ENCODE data around the gene PIP5KL1.

The PIP5KL1 gene

DNA sequence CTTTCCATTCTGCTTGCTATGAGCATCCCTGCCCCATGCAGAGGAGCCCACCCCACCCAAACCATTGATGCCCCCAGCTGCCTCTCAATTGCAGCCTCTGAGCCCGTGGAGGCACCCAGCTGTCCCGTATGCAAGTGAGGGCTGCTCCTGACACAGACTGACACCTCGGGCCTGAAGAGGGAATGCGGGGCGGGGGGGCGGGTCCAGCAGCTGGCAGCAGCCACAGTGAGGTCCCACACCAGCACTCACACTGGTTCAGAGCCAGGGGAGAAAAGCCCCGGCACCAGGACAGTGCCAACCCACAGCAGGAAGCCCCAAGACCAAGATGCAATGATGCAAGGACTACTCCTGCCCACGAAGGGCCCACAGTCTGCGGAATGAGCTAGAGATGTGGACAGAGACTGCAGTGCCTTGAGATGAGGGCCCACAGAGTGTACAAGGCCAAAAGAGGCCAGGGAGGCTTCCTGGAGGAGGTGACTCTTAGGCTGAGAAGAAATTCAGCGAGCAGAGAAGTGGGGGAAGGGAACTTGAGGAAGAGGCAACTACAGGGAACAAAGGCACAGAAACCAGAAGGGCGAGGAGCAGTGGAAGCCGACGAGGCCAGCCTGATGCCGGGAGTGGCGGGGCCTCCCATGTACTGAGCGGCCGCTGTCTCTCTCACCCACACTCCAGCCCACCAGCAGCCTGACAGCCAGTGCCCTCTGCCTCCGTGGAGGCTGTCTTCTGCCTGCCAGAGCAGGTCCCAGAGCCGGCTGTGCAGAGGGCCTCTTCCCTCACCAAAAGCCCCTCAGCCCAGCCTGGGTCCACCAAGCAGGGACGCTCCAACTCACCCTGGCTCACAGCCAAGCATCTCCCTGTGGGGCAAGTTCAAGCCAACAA, 41.0 kb upstream of the PIP5KL1 start:
- TF ChIP-seq, protein P1, sequence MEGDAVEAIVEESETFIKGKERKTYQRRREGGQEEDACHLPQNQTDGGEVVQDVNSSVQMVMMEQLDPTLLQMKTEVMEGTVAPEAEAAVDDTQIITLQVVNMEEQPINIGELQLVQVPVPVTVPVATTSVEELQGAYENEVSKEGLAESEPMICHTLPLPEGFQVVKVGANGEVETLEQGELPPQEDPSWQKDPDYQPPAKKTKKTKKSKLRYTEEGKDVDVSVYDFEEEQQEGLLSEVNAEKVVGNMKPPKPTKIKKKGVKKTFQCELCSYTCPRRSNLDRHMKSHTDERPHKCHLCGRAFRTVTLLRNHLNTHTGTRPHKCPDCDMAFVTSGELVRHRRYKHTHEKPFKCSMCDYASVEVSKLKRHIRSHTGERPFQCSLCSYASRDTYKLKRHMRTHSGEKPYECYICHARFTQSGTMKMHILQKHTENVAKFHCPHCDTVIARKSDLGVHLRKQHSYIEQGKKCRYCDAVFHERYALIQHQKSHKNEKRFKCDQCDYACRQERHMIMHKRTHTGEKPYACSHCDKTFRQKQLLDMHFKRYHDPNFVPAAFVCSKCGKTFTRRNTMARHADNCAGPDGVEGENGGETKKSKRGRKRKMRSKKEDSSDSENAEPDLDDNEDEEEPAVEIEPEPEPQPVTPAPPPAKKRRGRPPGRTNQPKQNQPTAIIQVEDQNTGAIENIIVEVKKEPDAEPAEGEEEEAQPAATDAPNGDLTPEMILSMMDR (IDR thresholded peaks at IDR 0.05; ENCODE audit: extremely low read depth, missing control alignments): no peak
- no peak for DNase-seq (ENCODE audit: low spot score)

DNA sequence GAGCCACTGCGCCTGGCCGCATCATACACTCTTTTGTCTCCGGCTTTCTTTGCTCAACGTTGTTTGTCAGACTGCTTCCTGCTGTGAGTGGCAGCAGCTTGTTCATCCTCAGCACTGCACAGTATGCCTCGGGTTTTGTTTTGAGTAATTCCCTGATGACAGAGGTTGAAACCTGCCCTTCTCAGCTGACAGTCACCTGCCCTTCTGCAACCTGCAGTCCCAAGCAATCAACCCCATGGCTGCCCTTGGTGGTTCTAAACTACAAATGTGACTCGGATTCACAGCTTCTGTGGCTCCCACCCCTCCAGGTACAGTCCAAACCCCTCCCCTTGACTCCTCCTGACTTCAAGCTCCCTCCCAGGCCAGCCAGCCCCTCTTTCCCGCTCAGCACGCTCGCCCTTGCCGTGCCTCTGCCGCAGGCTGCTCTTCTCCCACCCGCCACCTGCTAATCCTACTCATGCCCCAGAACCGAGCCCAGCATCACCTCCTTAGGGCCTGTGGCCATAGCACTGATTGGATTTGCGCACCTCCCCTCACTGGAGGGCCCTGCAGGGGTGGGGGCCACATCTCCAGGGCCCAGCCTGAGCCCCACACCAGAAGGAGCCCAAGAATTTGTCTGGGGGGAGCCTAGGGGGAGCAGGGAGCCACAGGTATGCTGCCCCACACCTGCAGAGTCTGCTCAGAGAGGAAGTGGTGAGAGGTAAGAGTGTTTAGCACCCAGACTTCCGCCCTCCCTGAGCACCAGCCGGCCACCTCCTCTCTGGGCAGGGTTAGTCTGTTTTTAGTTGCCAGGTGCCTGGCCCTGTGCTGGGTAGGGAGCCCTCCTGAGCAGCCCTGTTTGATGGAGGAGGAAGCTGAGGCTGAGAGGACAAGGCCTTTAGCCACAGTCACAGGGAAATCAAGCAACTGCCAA, 40.1 kb upstream of the PIP5KL1 start:
- TF ChIP-seq, protein P1 (IDR thresholded peaks at IDR 0.05; ENCODE audit: extremely low read depth, missing control alignments): no peak
- peak; percentile 92 for DNase-seq (ENCODE audit: low spot score)

DNA sequence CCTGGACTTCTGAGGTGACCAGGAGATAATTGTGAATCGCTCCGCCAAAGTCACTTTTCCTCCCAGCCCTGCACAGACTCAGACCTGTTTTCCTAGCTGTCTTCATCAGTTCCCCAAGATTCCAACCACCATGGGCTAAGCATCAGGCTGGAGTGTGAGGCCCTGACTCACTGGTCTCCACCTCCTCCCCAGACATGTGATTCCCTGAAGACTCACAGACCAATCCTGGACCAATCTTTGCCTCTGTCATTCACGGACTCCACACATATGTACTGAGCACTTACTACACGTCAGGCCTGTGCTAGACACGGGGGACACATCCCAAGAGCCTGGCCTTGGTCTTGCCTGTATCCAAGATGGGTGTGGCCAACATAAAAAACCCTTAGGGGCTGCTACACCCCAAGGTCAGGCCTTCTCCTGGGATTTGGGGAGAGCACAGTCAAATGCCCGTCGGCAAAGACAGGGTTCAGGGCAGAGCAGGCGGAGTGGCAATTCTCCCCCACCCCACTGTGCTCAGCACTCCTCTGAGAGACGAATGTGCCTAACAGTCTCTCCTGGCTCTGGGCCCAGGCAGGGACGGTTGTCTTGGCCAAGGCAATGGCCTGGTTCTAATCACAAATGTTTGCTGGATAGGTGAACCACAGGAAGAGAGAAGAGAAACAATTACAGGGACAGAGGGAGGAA, 38.3 kb upstream of the PIP5KL1 start:
- no peak for DNase-seq (ENCODE audit: low spot score)
- TF ChIP-seq, protein P1 (IDR thresholded peaks at IDR 0.05; ENCODE audit: extremely low read depth, missing control alignments): no peak

DNA sequence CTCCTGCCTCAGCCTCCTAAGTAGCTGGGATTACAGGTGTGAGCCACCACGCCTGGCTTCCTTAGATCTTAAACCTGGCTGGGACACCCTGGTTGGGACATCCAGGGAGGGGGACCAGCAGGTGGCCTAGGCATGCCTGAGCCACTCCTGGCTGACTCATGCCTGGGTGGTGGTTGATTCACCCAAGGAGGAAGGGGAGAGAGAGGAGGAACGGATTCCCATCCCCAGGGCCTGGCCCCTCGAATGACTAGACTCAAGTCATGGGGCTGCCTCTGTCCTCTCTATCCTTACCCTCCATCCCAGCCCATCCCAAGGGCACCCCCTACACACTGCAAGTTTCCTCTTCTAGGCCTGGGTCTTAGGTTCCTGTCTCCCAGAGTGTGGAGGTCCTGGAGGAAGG, 37.5 kb upstream of the PIP5KL1 start:
- TF ChIP-seq, protein P1 (IDR thresholded peaks at IDR 0.05; ENCODE audit: extremely low read depth, missing control alignments): no peak
- no peak for DNase-seq (ENCODE audit: low spot score)

DNA sequence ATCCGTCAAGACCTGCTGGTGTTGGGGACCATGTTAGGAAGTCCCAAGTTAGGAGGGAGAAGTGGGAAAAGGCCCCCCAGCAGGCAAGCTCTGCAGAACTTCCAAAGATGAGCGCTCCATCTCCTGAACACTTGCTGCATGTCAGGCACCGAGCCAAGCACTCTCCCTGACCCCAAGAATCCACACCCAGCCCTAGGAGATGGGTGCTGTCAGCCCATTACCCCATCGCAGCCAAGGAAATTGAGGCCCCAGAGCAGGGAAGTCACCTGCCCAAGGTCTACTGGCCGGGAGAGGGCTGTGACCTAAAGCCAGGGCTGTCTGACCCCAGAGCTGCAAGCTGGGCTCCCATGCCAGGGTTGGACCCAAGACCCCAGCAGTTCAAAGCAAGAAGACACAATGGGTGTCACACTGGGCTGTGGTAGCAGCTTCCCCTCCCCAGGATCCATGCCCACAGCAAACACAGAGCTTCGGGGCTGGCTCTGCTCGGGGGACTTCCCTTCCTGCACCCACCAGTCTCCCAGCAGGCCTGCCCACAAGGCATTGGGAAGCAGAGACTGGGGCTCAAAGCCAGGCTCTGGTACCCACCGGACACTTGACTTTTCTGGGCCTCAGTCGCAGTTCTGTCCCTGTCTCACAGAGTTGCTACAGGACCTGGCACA, 36.7 kb upstream of the PIP5KL1 start:
- DNase-seq (ENCODE audit: low spot score): no peak
- TF ChIP-seq, protein P1 (IDR thresholded peaks at IDR 0.05; ENCODE audit: extremely low read depth, missing control alignments): no peak

DNA sequence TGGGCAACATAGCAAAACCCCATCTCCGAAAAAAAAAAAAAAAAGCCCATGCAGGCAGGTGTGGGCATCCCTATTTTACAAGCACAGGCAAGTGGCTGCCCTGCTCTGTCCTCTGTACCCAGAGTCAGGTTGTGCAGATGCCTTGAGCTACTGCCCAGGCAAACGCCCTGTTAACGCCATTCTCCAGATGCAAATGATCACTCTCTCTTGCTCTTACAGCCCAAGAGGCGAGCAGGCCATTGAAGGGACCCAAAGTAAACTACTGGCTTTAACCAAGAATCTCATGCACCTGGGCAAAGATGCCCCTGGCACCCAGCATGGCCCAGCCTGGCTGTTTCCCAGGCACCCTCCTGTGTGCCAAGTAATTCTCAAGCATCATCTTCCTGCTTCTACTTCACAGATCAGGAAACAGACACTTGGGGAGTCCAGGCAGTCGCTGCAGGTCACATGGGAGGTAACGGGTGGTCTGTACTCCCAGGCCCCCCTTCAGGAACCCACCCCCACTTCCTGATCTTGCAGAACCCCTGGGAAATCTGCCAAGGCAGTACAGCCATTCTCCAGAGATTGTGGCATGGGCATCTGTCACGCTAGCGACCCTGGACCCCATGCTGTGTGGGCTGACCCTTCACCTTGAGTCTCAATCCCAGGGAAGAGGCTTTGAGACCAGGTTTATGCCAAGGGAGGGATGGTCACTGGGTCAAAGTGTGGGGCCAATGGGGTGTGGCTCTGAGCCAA, 36.0 kb upstream of the PIP5KL1 start:
- DNase-seq (ENCODE audit: low spot score): no peak
- TF ChIP-seq, protein P1 (IDR thresholded peaks at IDR 0.05; ENCODE audit: extremely low read depth, missing control alignments): no peak

Measured in GM20000 (cell line).